HG03196 (cell line): ENCODE results near the gene ACP2.

Experiments
- ATAC-seq: cut with Tn5 transposase; IDR thresholded peaks from one replicate; pipeline ENCODE4 v1.9.1; 2021; ENCODE audit not compliant: unreplicated experiment

Gene ACP2

GRCh38 chr11:47269002-47269828, 20.6 kb upstream of the ACP2 start:
- peak; percentile 50 for ATAC-seq

GRCh38 chr11:47268448-47269001, 19.9 kb upstream of the ACP2 start:
- ATAC-seq: no peak

DNA sequence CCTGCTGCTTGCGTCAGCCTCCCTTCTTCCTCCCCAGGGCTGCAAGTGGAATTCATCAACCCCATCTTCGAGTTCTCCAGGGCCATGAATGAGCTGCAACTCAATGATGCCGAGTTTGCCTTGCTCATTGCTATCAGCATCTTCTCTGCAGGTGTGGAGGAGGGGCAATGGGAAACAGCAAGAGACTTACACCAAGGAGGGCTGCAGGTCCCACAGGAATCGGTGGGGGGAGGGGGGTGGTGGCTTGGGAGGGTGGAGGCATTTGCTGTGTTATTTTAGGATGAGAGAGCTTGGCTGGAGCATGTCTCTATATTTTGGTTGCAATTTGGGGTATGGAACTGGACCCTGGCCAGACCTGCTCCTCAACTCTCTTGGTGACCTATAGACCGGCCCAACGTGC, 19.3 kb upstream of the ACP2 start:
- no peak for ATAC-seq

GRCh38 chr11:47264521-47264920, 15.9 kb upstream of the ACP2 start:
- no peak for ATAC-seq

DNA sequence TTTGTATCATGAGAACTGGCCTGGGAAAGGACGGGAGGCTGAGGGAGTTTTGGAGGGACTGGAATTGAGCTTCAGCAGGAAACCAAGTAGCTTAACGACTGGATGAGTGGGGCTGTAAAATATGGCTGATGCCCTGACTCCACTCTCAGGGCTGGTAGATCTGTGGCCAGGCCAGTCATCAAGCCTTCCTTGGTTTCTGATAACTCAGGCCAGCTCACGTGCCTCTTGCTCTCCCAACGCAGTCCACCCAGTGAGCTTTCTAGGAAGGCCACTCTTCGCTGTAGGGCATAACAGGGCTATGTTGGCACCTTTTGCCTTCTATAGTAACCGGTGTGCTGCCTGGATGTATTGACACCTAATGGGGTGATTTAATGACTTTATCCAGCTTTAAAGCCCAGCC, 15.5 kb upstream of the ACP2 start:
- no peak for ATAC-seq

- no peak for ATAC-seq
Measured at GRCh38 chr11:47261291-47261800, 12.7 kb upstream of the ACP2 start.

DNA sequence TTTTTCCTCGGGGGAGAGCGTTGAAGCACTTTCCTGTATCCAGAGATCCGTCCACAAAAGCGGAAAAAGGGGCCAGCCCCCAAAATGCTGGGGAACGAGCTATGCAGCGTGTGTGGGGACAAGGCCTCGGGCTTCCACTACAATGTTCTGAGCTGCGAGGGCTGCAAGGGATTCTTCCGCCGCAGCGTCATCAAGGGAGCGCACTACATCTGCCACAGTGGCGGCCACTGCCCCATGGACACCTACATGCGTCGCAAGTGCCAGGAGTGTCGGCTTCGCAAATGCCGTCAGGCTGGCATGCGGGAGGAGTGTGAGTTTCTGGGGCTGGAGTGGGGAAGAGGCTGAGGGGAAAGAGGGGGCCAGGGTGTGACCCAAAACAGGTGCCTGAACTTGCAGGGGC, 11.8 kb upstream of the ACP2 start:
- no peak for ATAC-seq

DNA sequence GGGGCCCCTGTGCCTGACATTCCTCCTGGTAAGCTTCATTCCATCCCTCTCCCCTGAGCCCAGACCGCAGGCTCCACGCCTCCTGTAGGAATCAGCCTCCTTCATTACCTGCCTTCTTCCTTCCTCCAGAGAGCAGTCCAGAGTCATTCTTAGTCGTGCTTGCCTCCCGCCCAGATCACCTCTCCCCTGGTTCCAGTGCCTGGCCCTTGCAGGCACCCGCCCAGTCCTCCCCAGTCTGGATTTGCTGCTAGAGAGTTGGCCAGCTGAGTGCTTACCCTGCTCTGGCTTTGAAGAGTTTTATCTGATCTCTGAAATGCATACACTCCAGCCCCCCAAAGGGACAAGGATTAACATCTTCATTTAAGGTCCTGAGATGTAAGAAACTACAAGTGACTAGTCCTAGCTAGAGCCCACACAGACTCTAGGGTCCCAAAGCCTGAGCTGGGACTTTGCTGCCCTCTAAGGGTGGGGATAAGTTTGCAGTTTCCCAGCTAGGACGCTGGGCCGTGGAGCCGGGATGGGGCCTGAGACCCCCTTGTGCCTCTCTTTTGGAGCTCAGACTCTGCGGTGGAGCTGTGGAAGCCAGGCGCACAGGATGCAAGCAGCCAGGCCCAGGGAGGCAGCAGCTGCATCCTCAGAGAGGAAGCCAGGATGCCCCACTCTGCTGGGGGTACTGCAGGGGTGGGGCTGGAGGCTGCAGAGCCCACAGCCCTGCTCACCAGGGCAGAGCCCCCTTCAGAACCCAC, 10.8 kb upstream of the ACP2 start:
- ATAC-seq: no peak

DNA sequence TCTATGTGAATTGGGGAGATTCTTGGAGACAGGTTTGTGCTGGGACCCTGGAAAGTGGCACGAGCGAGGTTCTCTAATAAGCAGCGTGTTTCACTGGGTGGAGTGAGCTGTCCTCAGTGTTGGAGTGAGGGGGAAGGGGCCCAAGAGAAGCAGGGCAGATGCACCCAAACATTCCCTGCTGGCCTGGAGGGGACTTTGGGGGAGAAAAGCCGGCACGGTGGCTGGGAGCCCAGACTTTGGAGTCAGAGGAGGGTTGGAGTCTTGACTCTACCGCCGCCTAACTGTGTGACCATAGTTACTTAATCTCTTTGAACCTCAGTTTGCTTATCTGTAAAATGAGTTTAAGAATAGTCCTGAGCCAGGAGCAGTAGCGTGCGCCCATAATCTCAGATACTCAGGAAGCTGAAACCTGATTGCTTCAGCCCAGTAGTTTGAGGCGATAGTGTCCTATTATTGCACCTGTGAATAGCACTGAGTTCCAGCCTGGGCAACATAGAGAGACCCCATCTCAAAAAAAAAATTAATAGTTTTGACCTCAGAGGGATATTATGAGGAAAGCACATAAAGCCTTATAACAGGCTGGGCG, 9.8 kb upstream of the ACP2 start:
- no peak for ATAC-seq

GRCh38 chr11:47257517-47258316, 9.1 kb upstream of the ACP2 start, which contains the start of gene NR1H3:
NR1H3 (plus strand) TSS chr11:47257996; CDS start chr11:47259217, 1,221 bp downstream.
- no peak for ATAC-seq

DNA sequence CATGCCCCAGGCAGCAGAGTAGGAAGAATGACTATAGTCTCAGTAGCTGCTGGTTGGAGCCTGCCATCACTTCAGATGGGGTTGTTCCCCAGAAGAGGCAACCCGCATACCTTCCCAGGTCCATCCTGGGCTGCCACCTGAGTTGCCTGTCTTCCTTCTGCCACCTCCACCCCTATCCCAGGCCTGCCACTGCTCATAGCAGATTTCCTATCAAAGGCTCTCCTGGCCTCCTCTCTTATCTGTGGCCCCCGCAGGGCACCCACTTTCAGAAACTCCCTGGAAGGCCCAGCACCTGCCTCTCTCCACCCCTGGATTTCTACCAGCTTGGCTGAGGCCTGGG, 8.5 kb upstream of the ACP2 start:
- ATAC-seq: no peak

- ATAC-seq: no peak
Measured at GRCh38 chr11:47256374-47256773, 7.8 kb upstream of the ACP2 start.

GRCh38 chr11:47254386-47254785, 5.8 kb upstream of the ACP2 start:
- no peak for ATAC-seq

DNA sequence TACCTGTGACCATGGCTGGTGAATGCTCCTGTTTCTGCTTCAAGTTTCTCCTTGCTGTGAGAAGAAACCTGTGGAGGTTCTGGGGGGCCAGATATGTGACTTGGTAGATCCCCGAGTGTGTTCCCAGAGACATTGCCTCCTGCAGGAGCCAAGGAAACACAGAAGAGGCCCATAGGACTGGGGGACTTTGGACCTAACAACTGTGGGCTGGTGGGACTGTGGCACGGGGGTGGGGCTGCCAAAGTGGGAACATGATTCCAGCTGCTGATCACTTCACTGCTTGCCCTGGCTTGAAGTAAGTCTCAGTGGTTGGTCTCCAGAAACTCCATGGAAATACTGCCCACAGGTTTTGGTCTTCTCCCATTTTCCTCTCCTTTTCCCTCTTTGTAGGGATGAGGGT, 5.0 kb upstream of the ACP2 start:
- ATAC-seq: no peak

DNA sequence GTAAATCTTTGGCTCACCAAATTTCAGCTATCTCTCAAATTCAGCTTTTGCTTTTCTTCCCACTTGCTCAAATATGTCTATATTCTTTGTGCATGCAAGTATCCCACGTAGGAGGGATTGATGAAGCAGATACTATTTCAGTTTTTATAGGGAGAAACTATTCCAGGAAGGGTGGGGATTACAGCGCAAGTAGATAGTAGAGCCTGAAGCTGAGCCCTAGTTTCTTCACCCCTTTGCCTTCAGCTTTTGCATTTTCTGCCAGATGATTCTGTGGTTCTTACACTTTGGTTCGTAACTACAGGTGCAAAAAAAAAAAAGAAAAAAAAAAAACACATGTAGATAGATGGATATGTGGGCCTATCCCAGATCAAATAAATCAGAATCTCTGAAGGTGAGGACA, 3.1 kb upstream of the ACP2 start:
- ATAC-seq: no peak

GRCh38 chr11:47249378-47249715, 733 bp upstream of the ACP2 start:
- no peak for ATAC-seq

GRCh38 chr11:47248304-47248663, 330 bp downstream of the ACP2 start:
- peak; percentile 27 for ATAC-seq

DNA sequence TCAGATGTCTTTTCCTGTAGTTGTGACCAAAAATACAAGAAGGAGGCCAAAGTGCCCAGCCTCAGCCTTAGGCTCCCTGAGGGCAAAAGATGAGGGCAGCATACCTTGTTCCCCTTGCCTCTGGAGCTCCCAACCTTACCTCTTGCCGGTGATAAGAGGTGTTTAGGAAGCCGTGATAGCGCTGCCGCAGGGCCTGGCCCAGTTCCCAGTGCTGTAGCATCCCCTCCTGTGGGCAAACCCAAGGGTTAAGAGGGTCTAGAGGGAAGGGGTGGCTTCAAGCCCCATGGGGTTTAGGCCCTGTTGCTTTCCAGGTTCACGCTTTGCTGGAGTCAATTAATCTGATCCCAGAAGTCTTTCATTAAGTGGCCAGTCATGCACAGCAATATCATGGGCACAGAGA, 1.1 kb downstream of the ACP2 start:
- ATAC-seq: no peak

DNA sequence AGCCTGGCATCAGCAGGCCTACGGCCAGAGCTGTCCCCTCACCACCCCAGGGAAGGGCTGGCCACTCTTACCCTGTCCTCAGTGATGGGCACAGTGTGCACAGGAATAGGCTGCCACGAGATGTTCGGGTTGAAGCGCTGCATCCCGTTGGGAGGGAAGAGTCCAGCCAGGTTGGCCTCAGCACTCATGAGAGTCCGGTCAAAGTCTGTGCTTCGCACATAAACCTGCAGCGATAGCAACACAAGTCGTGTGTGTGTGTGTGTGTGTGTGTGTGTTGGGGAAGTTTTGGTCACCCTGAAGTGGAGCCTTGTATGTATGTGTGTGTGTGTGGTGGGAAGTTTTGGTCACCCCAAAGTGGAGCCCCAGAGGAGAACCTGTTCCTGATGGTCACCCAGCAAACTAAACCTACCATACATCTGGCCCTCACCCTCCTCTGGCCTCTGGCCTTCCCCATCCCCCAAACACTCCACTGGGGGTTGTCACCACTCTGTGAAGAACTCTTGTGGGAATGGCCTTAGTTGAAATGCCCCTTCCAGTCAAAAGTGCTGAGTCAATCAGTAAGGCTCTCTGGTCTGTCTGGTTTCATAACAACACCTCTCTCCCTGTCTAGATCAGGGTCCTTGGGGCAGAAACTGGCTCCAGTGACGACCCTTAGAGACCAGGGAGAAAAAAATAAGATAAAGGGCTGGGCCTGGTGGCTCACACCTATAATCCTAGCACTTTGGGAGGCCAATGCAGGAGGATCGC, 2.8 kb downstream of the ACP2 start:
- no peak for ATAC-seq
